HFF-Myc (cell line): ENCODE results near the gene MORN5.

Source experiments
- DNase-seq: peaks from one replicate; pipeline ENCODE4 v3.0.0-alpha.2; 2011; ENCODE audit warnings: low read depth; ENCODE audit errors: extremely low read depth
- H3K4me3 ChIP-seq: replicated peaks from 2 replicates; pipeline ENCODE4 v1.5.1; 2011; ENCODE audit warnings: low read depth, mild to moderate bottlenecking, control low read depth, low read length
- TF ChIP-seq, protein P1 (sequence below): IDR thresholded peaks from 2 replicates; pipeline ENCODE4 v1.5.1; 2012; ENCODE audit warnings: mild to moderate bottlenecking, low read depth, low read length, control low read depth; ENCODE audit errors: missing control alignments

The MORN5 gene

DNA sequence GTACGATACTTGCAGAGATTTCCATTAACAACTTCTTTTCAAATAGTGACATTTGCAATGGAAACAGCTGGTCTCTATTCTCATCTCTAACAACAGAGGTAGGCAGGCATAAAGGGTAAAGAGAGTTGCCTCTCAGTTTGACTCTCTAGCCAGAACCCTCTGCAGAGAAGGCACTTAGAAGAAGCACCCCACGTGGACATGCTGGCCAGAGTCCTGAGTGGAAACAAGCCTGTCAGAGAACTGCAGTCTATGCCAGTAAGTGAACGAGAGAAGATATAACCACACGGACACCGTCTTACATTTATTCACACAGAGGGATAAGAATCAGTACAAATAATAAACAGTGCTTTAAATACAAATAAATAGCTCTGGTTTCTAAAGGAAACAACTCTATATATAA is 80.0 kb downstream of the MORN5 start:
- DNase-seq, result no peak
- TF ChIP-seq, protein P1, sequence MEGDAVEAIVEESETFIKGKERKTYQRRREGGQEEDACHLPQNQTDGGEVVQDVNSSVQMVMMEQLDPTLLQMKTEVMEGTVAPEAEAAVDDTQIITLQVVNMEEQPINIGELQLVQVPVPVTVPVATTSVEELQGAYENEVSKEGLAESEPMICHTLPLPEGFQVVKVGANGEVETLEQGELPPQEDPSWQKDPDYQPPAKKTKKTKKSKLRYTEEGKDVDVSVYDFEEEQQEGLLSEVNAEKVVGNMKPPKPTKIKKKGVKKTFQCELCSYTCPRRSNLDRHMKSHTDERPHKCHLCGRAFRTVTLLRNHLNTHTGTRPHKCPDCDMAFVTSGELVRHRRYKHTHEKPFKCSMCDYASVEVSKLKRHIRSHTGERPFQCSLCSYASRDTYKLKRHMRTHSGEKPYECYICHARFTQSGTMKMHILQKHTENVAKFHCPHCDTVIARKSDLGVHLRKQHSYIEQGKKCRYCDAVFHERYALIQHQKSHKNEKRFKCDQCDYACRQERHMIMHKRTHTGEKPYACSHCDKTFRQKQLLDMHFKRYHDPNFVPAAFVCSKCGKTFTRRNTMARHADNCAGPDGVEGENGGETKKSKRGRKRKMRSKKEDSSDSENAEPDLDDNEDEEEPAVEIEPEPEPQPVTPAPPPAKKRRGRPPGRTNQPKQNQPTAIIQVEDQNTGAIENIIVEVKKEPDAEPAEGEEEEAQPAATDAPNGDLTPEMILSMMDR, result no peak
- H3K4me3 ChIP-seq, result no peak overlapping the region

DNA sequence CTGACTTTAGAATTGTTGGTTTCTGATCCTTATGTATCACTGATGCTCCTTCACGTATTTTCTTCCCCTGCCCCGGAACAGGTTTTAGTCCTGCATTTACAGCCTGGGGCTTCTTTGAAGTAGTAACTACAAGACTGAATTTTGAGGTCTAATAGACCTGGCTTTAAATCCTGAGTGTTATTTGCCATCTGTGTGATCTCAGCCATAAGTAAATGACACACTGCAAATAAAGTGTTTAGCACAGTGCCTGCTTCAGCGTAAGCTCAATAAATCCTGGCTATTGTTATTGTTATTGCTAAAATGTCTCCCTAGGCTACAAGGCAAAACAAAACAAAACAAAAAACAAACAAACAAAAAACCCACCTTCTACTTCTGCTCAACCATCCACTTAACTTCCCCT is 84.6 kb downstream of the MORN5 start:
- no peak overlapping the region for H3K4me3 ChIP-seq
- no peak for DNase-seq
- TF ChIP-seq, protein P1, result no peak

GRCh38 chr9:122246666-122247065 is 87.0 kb downstream of the MORN5 start:
- DNase-seq, result no peak
- no peak overlapping the region for H3K4me3 ChIP-seq
- TF ChIP-seq, protein P1, result no peak

- TF ChIP-seq, protein P1, result no peak
- no peak overlapping the region for H3K4me3 ChIP-seq
- no peak for DNase-seq
Measured at GRCh38 chr9:122248448-122248865, 88.7 kb downstream of the MORN5 start.
